Stimulated activated CD4-positive, alpha-beta T cell treated with anti-CD3 and anti-CD28 coated beads, Interleukin-15, amount 100 ng/mL, for 1 hour (primary cell): ENCODE results near the gene PIP5K1B.

ENCODE experiments used
- DNase-seq, 2 donors: peaks; one replicate each; pipeline ENCODE4 v3.0.0-alpha.2; 2020; ENCODE audit warnings: low read depth in 1 of 2, low spot score in 1 of 2

Gene PIP5K1B

GRCh38 chr9:68804911-68805889 is 100.2 kb downstream of the PIP5K1B start:
- no peak for DNase-seq

- DNase-seq, result no peak
Measured at GRCh38 chr9:68805890-68806517, 101.0 kb downstream of the PIP5K1B start.

- DNase-seq, result no peak
Measured at GRCh38 chr9:68808338-68808890, 103.4 kb downstream of the PIP5K1B start.

GRCh38 chr9:68817079-68817875 is 112.2 kb downstream of the PIP5K1B start:
- DNase-seq, result no peak

GRCh38 chr9:68819065-68819464 is 114.0 kb downstream of the PIP5K1B start:
- no peak for DNase-seq

- no peak for DNase-seq
Measured at GRCh38 chr9:68821911-68822310, 116.9 kb downstream of the PIP5K1B start.

GRCh38 chr9:68822596-68823165 is 117.6 kb downstream of the PIP5K1B start:
- no peak for DNase-seq

GRCh38 chr9:68825762-68826472 is 120.9 kb downstream of the PIP5K1B start:
- no peak for DNase-seq

GRCh38 chr9:68827837-68828744 is 123.1 kb downstream of the PIP5K1B start:
- DNase-seq, result no peak

- DNase-seq, result no peak
Measured at GRCh38 chr9:68832101-68832500, 127.1 kb downstream of the PIP5K1B start.

GRCh38 chr9:68832861-68833518 is 128.0 kb downstream of the PIP5K1B start:
- no peak for DNase-seq

- no peak for DNase-seq
Measured at GRCh38 chr9:68834931-68835520, 130.0 kb downstream of the PIP5K1B start.

GRCh38 chr9:68836788-68837187 is 131.7 kb downstream of the PIP5K1B start:
- DNase-seq, result no peak

- DNase-seq, result no peak
Measured at GRCh38 chr9:68838245-68838644, 133.2 kb downstream of the PIP5K1B start.

- DNase-seq, result no peak
Measured at GRCh38 chr9:68841276-68842052, 136.4 kb downstream of the PIP5K1B start.

GRCh38 chr9:68842568-68842967 is 137.5 kb downstream of the PIP5K1B start:
- no peak for DNase-seq

GRCh38 chr9:68843239-68843638 is 138.2 kb downstream of the PIP5K1B start:
- no peak for DNase-seq

- DNase-seq, result no peak
Measured at GRCh38 chr9:68844157-68844556, 139.1 kb downstream of the PIP5K1B start.
